HG03460 (cell line): ENCODE measurements around the gene HOXB7.

Experiments
- ATAC-seq: cut with Tn5 transposase; IDR thresholded peaks from one replicate; pipeline ENCODE4 v1.9.1; 2021; ENCODE audit not compliant: unreplicated experiment

The HOXB7 gene

DNA sequence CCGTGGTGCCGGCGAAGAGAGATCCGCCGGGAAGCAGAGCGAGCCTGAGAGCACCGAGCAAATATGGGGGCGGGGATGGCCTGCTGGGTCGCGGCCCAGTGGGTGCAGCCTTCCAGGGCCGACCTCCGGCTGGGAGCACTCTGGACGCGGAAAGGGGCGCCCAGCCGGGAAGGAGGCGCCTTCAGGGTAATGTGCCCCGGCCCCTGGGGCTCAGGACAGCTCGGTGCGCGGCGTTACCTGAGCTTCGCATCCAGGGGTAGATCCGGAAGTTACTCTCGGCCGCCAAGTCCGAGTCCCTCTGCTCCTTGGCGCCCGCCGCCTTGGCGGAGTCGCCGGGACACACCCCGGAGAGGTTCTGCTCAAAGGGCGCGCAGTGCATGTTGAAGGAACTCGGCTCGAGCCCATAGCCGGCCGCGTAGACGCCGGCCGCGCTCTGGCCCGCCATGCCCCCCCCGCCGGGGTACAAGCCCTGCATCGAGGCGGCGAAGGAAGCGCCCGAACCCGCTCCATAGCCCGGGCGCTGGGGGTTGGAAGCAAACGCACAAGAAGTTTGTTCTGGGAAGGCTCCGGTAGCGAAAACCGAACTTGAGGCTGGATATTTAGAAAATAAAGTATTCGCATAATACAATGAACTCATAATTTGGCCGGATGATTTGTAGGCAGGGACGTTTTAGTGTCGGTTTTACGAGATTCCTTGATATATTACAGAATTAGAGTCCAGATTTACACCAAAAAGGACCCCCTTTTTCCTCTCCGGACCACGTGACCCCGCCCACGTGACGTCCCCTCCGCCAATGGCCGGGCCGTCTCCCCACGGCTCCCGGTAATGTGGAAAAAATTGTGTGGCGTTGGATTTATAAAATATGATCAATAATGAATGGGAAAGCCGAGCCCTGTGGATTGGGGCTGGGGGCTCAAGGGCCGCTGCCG lies at the start of gene HOXB7:
Gene HOXB7 (minus strand): TSS at position 736 of the 930 bp plus-strand sequence. CDS start 99 bp downstream, at position 637.
- no peak for ATAC-seq

- no peak for ATAC-seq
Measured at GRCh38 chr17:48655913-48656312, 45.1 kb upstream of the HOXB7 start.

DNA sequence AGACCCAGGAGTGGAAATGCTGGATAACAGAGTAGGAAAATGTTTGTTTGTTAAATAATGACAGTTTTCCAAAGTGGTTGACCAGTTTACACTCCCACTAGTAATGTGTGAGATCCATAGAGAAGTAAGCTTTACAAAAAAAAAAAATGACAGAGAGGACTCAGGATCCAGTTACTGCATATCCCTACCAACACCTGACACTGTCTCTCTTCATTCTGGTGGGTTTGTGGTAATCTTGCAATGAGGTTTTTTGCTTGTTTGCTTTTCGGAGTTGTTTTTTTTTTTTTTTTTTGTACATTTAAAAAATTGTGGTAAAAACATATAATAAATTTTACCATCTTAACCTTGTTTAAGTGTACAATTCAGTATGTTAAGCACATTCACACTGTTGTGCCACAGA lies 38.9 kb upstream of the HOXB7 start:
- ATAC-seq, result no peak

- ATAC-seq, result no peak
Measured at GRCh38 chr17:48647963-48648245, 37.1 kb upstream of the HOXB7 start.

DNA sequence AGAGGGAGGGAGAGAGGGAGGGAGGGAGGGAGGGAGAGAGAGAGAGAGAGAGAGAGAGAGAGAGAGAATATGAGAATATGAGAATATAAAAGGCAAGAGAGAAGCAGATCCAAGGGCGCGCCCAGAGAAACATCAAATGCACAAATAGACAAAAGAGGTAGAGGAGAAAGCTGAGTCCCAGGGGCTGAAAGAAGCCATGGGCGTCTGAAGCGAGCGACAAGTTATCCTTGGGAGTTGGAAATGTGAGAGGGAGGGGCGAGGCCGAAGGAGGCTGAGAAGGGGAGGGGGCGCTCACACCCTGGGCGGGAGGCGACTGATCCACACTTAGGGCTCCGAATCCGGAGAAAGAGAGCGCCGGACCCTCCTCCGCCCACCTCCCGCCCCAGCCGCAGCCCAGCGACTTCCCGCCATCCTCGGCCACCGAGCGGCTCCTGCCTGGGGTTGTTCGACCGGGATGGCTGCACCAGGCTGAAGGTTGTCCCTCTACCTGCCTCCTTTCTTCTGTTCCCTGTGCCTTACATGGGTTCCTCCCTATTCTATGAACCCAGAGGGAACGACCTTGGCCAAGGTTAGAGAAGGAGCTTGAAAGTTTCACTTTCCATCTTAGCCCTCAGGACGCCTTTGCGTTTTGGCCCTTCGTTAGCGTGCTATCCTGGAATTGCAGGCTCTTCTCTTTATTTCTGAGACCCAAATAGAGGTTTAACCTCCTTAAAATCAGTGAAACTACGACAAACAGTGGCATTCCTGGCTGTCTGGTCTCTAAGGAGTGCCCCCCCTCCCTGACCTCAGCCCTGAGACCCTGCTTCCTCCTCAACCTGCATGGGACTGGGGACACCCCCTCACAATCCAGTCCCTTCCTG lies 36.5 kb upstream of the HOXB7 start:
- no peak for ATAC-seq

DNA sequence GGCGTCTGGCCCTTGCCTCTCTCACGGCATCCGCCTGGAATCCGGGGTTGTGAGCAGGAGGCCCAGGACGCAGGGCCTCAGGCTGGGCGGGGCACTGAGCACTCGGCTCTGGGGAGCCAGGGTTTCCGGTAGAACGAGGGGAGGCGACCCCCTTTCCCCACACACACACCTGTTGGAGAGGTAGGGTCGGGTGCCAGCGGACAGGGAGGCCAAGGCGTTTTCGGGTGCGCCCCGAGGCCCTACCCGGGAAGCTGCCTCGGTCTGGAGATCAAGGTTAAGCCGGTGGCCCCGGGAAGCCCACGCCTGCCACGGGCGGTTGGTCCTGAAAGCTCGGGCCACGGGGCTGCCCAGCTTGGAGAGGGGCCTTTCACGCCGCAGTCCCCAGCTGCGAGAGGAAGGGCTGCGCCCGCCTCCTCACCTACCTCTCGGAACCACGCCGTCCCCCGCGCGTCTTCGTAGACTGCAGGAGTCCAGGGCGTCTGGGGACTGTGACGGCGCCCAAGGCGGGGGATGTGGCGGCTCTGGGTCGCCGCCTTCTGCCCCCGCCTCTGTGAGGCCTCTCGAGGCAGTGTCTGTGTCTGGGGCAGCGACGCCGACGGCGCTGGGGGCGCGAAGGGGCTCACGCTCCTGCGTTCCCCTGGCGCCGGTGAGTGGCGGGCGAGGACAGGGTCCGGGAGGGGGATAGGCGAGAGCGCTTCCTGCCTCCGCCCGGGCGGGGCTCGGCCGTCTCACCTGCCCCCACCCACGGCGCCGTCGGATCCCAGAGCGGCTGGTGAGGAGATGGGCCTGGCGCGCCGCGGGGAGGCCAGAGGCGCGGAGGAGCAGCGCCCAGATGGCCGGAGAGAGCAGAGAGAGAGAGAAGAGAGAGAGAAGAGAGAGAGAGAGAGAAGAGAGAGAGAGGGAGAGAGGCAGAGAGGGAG lies 35.6 kb upstream of the HOXB7 start:
- no peak for ATAC-seq

DNA sequence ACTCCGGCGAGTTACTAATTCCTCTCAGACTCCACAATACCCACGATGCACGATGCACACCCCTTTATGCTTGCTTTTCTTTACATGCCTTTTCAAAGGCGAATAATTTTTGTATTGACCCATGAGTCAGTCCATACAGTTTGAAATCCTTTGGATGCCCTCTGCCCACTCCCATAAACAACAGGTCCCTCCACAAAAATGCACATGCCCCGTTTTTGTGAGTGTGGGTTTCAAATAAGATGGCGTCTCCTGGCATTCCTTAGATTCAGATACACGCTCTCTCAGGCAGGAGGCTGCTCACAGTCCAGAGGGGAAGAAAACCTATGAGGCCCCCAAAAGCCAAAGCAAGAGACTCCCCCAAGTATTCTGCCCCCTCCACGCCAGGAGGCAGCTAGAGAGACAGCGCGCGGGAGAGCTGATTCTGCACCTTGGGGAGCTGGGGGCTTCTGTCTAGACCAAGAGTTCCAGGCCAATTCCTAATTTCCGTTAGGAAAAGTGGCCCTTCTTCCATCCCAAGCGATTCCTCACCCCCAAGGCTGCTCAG lies 34.9 kb upstream of the HOXB7 start:
- ATAC-seq, result no peak

DNA sequence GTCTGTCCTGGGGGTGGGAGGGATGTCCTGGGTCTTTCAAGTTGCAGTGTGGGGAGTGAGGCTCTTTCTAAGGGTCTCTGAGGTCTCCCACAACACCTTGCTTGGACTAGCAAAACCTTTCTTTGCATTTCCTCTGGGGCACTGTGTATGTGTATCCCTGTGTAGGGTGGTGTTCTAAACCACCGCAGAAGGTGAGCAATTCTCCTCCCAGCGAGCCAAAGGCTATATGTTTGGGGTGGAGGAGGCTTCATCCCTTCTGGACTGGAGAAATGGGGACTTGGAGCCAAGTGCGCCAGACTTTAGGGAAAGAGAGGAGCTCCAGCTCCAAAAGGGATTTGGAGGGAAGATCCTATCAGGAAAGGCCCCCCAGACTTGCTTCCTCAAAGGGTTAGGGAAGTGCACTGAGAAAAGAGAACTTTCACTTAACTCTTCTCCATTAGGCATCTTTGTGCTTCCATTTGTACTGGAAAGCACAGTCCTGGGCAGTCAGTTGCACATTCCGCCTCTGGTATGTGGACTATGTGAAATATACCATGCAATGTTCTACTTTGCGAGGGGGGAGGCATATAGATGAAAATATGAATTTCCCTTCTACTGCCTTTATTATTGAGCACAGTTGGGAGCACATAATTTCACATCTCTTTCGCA lies 34.2 kb upstream of the HOXB7 start:
- no peak for ATAC-seq

DNA sequence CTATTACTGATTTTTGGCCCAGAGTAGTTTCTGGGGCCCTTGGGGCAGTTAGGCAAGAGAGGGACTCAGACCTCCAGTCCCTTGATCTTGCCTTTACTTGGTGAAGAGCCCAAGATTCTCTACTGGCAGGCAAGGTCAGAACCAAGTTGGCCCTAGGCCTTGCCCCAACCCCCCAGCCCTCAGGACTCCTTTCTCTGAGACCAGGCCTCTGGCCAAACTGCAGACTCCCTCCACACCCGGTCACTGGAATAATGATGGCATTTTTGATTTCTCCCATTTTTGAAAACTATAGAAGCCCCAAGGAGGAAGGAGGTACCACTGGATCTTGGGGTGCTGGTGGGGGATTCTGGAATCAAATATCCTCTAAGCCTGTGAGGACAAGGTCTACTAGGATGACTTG lies 33.3 kb upstream of the HOXB7 start:
- no peak for ATAC-seq

DNA sequence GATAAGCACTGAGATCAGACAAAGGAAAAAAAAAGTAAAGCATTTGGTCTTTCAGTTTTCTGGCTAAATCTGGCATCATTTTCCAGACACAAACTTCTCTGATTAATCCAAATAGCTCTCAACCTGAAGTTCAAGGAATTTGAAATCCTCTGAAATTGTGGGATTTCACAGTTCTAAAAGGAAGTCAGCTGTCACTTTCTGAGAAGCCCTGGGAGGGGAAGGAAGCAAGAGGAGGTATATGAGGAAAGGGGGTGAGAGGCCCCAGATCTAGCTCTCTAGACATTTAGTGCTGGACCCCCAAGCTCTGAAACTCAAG lies 32.8 kb upstream of the HOXB7 start:
- ATAC-seq, result no peak

DNA sequence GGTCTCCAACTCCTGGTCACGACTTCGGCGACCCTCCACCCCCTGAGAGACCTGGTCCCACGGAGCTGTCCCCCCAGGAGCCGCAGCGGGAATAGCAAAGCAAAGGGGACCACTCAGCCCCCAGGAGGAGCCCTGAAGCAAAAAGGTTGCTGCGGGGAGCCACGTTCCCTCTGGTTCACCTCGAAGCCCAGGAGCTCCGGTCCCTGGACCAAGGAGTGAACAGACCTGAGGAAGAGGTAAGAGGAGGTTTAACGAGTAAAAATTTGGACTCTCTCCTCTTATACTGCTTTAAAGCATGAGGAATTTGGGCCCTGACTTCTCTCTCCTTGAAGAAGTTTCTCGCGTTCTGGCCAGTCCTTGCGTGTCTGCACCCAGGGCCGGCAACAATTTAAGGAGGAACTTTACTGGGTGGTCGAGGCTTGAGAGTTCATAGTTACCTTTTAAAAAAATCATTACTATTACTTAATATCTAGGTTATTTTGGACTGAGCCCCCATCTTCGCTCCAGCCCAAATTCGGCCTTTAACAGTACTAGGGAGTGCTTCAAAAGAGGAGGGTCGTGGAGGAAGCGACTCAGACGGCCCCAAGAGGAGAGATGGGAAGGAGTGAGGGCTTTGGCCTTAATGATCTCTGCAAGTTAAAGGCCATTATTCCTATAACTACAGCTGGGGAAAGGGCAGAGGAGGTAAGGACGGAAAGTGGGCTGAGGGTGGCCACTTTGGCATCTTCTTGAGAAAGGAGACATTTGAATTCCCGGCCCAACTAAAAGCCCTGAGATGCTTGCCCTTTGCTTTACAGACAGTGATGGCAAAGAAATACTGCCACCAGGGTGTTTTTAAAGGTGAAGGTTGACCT lies 32.3 kb upstream of the HOXB7 start:
- no peak for ATAC-seq

GRCh38 chr17:48642059-48642842 lies 31.4 kb upstream of the HOXB7 start:
- no peak for ATAC-seq

DNA sequence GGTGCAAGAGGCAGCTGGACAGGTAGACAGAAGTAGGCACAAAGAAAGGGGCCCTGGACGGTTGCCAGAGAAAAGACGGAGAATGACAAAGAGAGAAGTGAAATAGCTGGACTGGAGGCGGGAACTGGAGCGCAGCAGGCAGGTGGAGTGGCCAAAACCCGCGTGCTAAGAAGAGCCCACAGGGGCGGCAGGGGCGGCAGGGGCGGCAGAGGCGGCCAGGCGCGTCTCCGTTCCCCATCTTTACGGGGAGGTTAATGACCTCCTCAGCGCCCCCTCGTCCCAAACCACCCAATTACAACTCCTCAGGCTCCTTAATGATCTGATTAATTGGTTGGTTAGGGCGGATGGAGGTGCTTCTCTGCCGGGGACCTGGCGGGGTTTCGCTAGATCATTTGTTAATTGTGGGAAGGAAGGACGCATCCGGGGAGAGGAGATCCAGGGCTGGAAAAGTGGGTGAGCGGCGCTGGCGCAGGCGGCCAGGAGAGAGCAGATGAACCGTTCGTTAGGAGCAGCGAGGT lies 30.8 kb upstream of the HOXB7 start:
- ATAC-seq, result no peak

- no peak for ATAC-seq
Measured at GRCh38 chr17:48640858-48641180, 30.0 kb upstream of the HOXB7 start.

DNA sequence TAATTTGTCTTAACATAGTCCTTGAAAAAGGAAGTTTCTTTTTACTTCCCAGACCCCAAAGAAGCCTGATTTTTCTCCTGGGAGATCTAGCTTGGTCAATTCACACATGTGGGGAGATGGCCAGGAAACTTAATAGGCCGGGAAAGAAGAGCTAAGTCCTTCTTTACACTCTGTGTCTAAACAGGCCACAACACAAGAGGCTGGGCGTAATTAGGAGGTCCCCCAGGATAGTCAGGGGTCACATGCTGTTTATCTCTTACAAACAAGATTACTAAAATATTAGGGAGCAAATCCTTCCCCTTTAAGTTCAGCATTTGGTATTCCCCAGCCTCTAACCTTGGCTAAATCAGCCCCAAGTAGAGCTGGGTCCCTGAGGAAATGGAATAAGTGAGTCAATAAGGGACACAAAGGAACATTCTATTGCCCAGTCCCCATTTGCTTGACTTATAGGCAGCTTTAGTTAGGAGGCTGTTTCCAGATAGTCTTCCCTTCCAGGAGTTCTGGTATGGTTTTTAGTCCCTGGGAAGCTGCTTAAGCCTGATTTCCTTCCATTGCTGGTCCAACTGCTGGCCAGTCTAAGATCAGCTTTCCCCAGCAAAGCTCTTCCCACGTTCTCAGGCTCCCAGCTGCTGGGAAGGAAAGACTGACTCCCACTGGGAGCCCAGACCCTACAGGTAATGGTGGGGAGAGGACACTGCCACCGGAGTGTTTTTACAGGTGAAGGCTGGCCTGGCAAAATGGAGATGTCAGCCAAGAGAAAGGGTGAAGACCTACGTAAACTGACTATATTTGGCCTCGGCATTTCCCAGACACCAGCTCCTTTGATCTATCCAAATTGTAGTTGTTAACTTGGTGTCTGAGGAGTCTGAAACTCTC lies 29.4 kb upstream of the HOXB7 start:
- ATAC-seq, result no peak

- ATAC-seq, result no peak
Measured at GRCh38 chr17:48639136-48639535, 28.3 kb upstream of the HOXB7 start.

DNA sequence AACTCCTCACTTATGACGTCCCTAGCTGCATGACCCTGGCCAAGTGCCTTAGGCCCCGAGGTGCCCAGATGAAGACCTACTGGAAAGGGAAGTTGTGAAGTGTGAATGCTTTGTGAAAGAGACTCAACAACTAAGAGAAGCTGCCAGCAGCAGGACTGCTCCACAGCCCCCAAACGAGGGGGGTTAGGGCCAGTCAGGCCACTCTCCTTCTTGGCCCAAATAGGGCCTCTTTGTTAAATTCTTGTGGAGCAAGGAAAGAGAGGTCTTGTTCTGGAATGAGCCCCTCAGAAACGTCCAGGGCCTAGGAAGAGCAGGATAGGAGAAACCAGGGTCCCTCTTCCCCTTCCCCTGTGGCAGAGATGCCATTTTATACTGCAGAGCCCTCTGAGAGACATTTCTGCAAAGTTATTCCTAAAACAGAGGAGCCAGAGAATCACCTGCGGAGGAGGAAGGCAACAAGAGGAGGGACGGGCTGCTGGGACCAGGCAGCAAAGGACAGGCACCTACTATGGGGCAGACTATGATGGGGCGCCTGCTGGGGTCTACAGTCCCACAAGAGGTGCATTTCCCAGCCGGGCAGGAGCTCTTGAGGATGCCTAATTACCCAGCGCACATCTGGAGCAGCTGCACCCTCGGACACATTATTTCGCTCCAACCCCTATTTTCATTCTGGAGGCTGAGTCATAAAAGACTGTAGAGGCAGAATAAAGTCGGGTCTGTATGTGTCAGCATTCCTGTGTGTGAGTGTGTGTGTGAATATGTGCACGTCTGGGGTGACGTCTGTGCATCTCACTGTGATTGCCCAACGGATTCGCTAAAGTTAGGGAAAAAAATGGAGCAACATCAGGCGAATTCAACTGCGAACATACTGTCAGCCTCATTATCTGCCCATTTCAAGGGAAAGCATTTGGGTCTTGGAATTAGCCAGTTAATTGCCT lies 26.8 kb upstream of the HOXB7 start:
- ATAC-seq, result no peak
